Myocyte (in vitro differentiated cells): ENCODE results near the gene PMP22. TPM values are rescaled to one million over a fixed set of nuclear protein-coding genes. Genes with fewer than 3 reads are reported as not detected.
"Not testable (repeated sequence)": the region's sequence is repeated elsewhere in the genome, so short reads cannot be mapped to it uniquely, and the experiment has no call there.

Experiments used
- DNase-seq: peaks from one replicate; pipeline ENCODE4 v3.0.0-alpha.2; 2012; ENCODE audit warnings: low read depth
- total RNA-seq: library from RNA; depleted of rRNA; stranded (reverse); fragments of >200 nt; gene quantifications from 2 replicates; pipeline ENCODE4 v1.2.3, GENCODE V29; 2014

The PMP22 gene
- total RNA-seq, 1 donor from 2014 or later = 32.8 TPM

- DNase-seq = peak; percentile 93
Measured at GRCh38 chr17:15257258-15257788, 7.8 kb downstream of the PMP22 start.

DNA sequence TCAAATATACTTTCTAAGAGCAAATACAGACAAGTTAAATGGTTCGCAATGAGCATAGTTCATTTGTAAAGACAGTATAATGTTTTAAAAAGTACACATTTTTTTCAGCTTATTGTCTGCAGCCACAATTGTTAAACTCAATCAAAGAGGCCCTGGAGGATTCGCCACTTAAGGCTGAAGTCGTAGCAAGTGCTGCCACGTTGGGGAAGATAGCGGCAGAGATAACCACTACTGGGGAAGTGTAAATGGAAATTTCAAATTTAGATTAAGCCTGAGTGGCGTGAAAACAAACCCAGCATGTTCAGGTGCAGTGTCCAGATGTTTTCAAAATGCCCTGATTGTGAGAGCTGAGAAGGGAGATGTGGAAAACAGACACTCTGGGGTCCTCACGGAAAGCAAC is 8.4 kb downstream of the PMP22 start:
- no peak for DNase-seq

DNA sequence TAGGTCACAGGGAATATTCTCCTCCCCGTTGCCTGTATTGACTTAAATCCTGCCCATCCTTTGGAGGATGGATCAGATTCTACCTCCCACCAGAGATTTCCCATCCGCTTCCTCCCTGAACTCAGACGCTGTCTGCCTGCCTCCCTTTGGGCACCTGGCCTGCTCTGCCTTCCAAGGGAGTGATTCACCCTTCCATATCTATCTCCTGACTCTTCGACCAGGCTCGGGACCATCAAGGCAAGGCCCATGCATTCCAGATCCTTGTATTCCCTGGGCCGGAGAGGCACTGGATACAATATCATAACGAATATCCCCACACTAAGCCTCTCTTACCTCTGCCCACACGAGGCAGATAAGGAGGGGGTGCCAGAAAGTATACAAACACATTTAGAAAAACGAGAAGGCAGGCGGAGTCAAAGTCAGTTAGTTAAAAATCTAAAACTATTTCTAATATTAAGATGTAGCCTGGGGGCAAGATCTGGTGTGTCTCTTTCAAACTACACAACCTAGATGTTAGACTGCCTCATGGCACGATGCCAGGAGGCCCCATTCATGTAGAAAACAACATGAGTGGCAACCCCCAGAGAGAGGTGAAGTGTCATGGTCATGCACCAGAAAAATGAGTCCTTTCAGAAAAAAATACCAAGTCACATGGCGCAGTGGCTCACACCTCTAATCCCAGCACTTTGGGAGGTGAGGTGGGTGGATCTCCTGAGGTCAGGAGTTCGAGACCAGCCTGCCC is 9.2 kb downstream of the PMP22 start:
- DNase-seq = peak; percentile 59

- no peak for DNase-seq
Measured at GRCh38 chr17:15250135-15250860, 14.8 kb downstream of the PMP22 start.

DNA sequence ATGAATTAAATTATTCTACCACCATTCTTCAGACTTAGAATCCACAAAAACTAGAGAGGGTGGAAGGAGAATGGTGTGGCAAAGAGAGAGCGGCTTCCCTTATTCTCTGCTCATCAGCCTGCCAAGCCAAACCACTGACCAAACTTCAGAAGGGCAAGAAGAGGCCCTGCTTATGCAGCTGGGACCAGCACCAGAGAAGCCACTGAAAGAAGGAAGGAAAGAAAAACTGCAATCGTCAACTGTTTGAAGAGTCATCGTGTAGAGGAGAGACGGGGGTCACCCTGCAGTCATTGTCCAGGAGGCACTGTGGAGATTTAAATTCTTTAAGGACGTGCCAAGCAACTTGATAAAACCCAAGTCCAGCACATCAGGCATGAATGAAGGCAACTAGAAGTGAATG is 15.6 kb downstream of the PMP22 start:
- DNase-seq = no peak

GRCh38 chr17:15247891-15248529 is 17.1 kb downstream of the PMP22 start:
- no peak for DNase-seq

DNA sequence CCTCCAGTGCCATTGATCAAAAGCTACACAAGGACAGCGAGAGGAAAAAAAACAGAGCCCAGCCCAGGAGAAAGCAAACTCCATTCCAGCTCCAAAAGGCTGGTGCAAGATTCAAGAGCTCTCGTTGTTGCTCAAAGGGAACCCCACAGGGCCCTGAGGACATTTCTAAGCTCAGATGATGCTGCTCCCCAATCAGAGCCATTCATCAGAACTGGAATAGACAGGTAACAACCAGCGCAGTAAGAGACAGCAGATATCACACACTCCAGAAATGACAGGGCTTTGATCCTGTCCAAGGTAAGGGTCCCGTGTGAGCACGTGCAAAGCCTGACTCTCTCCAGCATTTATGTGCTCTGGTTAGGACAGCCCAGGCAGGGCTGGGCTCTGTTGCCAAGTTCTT is 20.1 kb downstream of the PMP22 start:
- DNase-seq = no peak

GRCh38 chr17:15240644-15241043 is 24.5 kb downstream of the PMP22 start:
- no peak for DNase-seq

DNA sequence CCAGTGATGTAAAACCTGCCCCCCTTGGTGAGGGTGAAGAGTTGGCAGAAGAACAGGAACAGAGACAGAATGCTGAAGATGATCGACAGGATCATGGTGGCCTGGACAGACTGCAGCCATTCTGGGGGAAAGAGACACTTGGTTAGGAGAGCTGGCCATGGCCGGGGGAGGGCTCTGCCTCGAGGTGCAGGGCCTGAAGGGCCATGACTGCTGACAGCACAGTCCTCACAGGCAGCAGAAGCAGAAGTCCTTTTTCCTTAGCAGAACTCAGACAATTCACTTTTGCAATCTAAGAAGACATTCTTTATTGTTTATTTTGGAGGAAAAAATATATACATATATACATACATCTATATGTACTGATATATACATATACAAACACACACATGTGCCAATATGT is 25.6 kb downstream of the PMP22 start:
- DNase-seq = no peak

DNA sequence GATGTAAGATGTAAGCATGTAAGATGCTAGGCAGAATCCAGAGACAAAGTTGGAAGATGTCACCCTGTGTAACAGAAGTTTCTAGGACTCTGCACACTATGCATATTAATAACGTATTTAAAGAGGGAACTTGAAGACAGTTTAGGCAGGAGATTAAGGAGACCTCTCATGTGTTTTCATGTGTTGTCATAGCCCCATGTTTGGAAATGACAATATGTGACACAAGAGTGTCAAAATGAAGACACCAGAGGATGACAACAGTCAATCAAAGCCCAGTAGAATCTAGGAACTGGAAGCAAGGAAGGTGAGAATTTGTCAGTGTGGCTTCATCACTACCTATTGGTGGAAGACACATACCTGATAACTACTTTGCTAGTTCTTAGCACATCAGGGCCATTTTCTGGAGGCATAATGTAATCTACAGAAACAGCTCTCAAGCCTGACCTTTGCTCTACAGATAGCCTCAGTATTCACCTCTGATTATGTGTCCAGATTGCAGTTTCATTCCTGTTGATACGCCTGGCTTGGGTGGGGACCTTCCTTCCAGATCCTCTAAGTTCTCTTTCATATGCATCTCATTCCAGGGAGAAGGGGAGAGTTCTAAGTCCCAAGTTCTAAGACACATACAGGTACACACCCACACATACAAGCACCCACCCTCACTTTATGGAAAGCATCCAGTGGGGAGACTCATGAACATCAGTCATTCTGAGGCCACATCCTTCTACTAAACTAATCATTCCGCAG is 26.3 kb downstream of the PMP22 start:
- DNase-seq = no peak

- DNase-seq = no peak
Measured at GRCh38 chr17:15238057-15238456, 27.1 kb downstream of the PMP22 start.

DNA sequence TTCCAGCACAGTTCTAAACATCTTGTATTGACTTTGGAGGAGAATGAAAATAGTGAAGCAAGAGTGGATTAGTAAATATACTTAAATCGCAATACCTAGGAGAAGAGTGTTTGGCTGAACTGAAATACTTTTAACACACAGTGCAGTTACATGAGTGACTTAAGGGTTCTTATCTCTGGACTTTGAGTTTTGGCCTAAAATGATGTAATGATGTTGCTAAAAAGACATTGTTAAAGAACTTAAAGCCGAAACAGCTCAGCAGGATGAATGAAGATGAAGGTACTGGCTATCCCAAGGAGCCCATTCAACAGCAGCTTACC is 28.1 kb downstream of the PMP22 start:
- no peak for DNase-seq

GRCh38 chr17:15236281-15237105 is 28.6 kb downstream of the PMP22 start:
- DNase-seq = peak; percentile 11

- DNase-seq = no peak
Measured at GRCh38 chr17:15233971-15234370, 31.2 kb downstream of the PMP22 start.

DNA sequence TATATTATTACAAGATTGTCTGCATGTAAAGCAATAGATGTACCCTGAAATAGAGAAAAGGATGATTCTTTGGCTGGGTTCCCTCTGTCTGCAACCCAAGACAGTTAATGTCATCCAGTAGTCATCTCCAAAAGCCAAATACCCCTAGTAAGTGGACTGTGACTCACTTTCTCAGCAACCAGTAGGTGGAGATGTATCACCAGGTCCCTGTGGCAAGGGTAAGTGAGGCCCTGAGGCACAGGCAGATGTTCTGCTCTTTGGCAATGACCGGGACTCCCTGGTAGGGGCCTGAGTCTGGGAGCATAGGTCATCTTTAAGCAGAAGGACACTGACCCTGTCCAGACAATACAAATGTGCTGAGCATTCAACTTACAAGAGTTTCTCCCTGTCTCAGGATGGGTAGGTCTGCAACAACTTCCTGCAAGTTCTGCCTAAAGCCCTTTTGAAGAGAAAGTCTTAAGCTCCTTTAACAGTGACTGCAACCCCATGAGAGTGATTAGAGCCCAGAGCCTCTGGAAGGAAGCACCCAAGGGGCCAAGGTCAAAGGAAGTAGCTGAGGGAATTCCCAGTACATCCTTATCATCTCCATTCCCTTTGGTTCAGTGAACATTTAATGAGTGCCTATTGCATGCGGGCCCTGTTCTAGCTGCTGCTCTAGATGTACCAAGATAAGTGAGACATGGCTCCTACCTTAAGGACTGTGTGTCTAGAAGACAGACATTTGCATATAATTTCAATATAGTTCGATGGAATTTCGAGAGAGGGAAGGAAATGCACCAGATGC is 31.9 kb downstream of the PMP22 start:
- DNase-seq = peak; percentile 46

GRCh38 chr17:15232517-15232915 is 32.6 kb downstream of the PMP22 start:
- no peak for DNase-seq

DNA sequence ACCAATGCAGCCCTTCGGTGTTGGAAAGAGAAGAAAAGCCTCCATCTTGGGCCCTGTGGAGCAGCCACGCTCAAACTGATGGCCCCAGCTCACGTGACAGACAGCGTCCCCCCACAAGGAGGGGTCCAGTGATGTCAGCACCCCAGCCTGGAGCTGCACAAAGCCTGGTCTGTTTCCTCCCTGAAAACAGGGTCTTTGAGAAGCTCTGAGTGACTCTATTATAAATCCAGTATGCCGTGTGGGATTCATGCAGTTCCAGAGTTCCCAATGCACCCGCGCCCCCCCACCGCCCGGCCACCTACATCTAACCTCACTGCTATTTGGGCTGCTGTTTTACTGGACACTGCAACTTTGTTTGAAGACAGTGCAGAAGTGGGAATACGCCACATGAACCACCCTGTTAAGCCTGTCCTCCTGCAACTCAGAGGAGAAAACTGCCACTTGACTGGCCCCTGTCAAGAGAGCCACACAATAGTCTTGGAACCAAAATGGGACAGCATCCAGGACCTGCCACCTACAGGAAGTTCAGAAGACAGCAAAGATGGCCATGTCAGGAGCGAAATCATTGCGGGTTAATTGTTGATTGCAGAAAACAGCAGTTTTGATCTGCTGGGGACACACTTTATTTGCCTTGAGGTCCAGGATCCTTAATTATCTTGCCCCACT is 33.1 kb downstream of the PMP22 start:
- DNase-seq = no peak

DNA sequence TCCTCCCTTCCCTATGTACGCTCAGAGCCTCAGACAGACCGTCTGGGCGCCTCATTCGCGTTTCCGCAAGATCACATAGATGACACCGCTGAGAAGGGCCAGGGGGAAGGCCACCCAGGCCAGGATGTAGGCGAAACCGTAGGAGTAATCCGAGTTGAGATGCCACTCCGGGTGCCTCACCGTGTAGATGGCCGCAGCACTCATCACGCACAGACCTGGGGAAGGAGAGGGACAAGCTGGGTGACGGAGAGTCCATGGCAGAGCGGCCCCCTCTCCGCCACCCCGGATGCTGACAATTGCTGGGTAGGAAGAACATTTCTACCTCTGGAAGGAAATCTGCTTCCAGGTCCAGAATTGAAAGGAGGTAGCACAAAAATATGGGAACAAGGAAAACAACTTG is 34.3 kb downstream of the PMP22 start:
- no peak for DNase-seq

GRCh38 chr17:15221827-15222226 is 43.3 kb downstream of the PMP22 start:
- not testable (repeated sequence) for DNase-seq
